Measurements from ENCODE around the gene UAP1L1. TPM values are rescaled to one million over a fixed set of nuclear protein-coding genes. Genes with fewer than 3 reads are reported as not detected.

Gene UAP1L1
- total and polyA plus RNA-seq, 9 of the 15 experiments (the other 6 are each of a cell fraction or from before 2014, with no cell fraction given) = 0.20 to 8.6 (median 3.7) TPM

DNA sequence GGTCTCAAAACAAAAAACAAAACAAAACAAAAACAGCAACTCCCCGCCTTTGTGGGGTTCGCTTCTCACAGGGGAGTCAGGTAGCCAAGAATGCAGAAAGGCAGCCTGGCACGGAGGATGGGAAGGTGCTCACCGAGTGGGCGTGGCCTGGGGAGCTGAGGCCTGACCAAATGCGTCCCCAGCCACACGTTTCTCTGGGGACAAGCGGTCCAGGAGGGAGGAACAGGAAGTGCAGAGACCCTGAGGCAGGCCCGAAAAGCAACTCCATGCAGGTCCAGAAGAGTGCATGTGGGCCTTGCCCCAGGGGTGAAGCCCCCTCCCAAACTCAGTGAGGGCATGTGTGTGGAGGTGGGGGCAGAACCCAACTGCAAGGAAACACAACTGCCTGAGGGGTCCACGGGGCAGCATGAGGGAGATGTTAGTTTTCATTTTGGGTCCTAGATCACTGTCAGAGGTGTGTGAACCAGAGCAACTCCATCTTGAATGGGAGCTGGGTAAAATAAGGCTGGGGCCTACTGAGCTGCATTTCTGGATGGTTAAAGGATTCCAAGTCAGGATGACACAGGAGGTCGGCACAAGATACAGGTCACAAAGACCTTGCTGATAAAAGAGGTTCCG lies 2.6 kb upstream of the UAP1L1 start (continued):
- TF ChIP-seq HNRNPH1 (optimal IDR thresholded peaks at IDR 0.05; ENCODE audit: low read depth, low read length) (no peak), TAF15 (IDR thresholded peaks at IDR 0.05; ENCODE audit: low read depth, low read length) (no peak), MXI1 (IDR thresholded peaks at IDR 0.05; ENCODE audit: low read depth, low read length) (no peak), KHSRP (IDR thresholded peaks at IDR 0.05) (no peak), RBBP5 (IDR thresholded peaks at IDR 0.05; ENCODE audit: borderline replicate concordance, insufficient read depth, low read length, poor library complexity, severe bottlenecking) (no peak), SAFB (IDR thresholded peaks at IDR 0.05; ENCODE audit: borderline replicate concordance, low read depth, low read length) (no peak), ZNF79 (CRISPR knock-in tag; IDR thresholded peaks at IDR 0.05; ENCODE audit: low read depth) (peak; percentile 97), ZNF707 (CRISPR knock-in tag; conservative IDR thresholded peaks at IDR 0.05) (peak; percentile 89), ZC3H4 (CRISPR knock-in tag; IDR thresholded peaks at IDR 0.05; ENCODE audit: borderline replicate concordance) (no peak), ZBTB7A (IDR thresholded peaks at IDR 0.05; ENCODE audit: borderline replicate concordance, control insufficient read depth, low read depth, low read length) (peak; percentile 11; the same call in 1 of the 2 replicates), KDM4B (IDR thresholded peaks at IDR 0.05; ENCODE audit: borderline replicate concordance in 2 of 2, low read depth in 1 of 2) (no peak), TEAD1 (CRISPR knock-in tag; IDR thresholded peaks at IDR 0.05) (peak in 1 of 2 experiments; percentile 99; a peak in 2 of 4 replicates), TOE1 (IDR thresholded peaks at IDR 0.05; ENCODE audit: borderline replicate concordance) (no peak), TOE1 (CRISPR knock-in tag; IDR thresholded peaks at IDR 0.05; ENCODE audit: borderline replicate concordance, low read depth) (no peak), POU5F1 (IDR thresholded peaks at IDR 0.05; ENCODE audit: borderline replicate concordance, low read depth, low read length, partially characterized antibody) (no peak), ZNF274 (IDR thresholded peaks at IDR 0.05; ENCODE audit: borderline replicate concordance, low read depth, low read length) (no peak), FOXJ2 (tag; IDR thresholded peaks at IDR 0.05) (no peak), ZNF41 (CRISPR knock-in tag; conservative IDR thresholded peaks at IDR 0.05) (peak; percentile 98), CHD2 (IDR thresholded peaks at IDR 0.05; ENCODE audit: low read depth, low read length) (no peak), ZNF175 (CRISPR knock-in tag; IDR thresholded peaks at IDR 0.05; ENCODE audit: low read depth) (peak; percentile 100)
- TF ChIP-seq, protein P1, sequence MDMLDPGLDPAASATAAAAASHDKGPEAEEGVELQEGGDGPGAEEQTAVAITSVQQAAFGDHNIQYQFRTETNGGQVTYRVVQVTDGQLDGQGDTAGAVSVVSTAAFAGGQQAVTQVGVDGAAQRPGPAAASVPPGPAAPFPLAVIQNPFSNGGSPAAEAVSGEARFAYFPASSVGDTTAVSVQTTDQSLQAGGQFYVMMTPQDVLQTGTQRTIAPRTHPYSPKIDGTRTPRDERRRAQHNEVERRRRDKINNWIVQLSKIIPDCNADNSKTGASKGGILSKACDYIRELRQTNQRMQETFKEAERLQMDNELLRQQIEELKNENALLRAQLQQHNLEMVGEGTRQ (CRISPR knock-in tag; IDR thresholded peaks at IDR 0.05) = no peak
- TF ChIP-seq, protein P2, sequence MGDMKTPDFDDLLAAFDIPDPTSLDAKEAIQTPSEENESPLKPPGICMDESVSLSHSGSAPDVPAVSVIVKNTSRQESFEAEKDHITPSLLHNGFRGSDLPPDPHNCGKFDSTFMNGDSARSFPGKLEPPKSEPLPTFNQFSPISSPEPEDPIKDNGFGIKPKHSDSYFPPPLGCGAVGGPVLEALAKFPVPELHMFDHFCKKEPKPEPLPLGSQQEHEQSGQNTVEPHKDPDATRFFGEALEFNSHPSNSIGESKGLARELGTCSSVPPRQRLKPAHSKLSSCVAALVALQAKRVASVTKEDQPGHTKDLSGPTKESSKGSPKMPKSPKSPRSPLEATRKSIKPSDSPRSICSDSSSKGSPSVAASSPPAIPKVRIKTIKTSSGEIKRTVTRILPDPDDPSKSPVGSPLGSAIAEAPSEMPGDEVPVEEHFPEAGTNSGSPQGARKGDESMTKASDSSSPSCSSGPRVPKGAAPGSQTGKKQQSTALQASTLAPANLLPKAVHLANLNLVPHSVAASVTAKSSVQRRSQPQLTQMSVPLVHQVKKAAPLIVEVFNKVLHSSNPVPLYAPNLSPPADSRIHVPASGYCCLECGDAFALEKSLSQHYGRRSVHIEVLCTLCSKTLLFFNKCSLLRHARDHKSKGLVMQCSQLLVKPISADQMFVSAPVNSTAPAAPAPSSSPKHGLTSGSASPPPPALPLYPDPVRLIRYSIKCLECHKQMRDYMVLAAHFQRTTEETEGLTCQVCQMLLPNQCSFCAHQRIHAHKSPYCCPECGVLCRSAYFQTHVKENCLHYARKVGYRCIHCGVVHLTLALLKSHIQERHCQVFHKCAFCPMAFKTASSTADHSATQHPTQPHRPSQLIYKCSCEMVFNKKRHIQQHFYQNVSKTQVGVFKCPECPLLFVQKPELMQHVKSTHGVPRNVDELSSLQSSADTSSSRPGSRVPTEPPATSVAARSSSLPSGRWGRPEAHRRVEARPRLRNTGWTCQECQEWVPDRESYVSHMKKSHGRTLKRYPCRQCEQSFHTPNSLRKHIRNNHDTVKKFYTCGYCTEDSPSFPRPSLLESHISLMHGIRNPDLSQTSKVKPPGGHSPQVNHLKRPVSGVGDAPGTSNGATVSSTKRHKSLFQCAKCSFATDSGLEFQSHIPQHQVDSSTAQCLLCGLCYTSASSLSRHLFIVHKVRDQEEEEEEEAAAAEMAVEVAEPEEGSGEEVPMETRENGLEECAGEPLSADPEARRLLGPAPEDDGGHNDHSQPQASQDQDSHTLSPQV (IDR thresholded peaks at IDR 0.05) = peak; percentile 100

All from K562 (cell line).